Measurements from ENCODE around the gene PHLPP2.
"Not testable (repeated sequence)": the region's sequence is repeated elsewhere in the genome, so short reads cannot be mapped to it uniquely, and the experiment has no call there.

The PHLPP2 gene

GRCh38 chr16:71698491-71698890, 26.0 kb downstream of the PHLPP2 start:
- H3K36me3 Mint-ChIP-seq = peaks cover 6% of the 10 kb centered on the region
- H3K27me3 Mint-ChIP-seq = no peaks in the 10 kb centered on the region
- H3K27ac Mint-ChIP-seq = no peak overlapping the region
- no peak overlapping the region for H3K4me3 Mint-ChIP-seq
- H3K9me3 Mint-ChIP-seq = no peaks in the 10 kb centered on the region
- peaks cover 5% of the 10 kb centered on the region for H3K4me1 Mint-ChIP-seq

- Mint-ChIP-seq H3K4me1 (peaks cover 5% of the 10 kb centered on the region), H3K4me3 (no peak overlapping the region), H3K27me3 (no peaks in the 10 kb centered on the region), H3K9me3 (no peaks in the 10 kb centered on the region), H3K36me3 (peaks cover 5% of the 10 kb centered on the region), H3K27ac (no peak overlapping the region)
Observed at GRCh38 chr16:71693164-71693563, 31.3 kb downstream of the PHLPP2 start.

- no peaks in the 10 kb centered on the region for H3K27me3 Mint-ChIP-seq
- H3K9me3 Mint-ChIP-seq = no peaks in the 10 kb centered on the region
- no peaks in the 10 kb centered on the region for H3K4me1 Mint-ChIP-seq
- peaks cover 13% of the 10 kb centered on the region for H3K36me3 Mint-ChIP-seq
- no peak overlapping the region for H3K4me3 Mint-ChIP-seq
- no peak overlapping the region for H3K27ac Mint-ChIP-seq
Observed at GRCh38 chr16:71689901-71690300, 34.6 kb downstream of the PHLPP2 start.

- Mint-ChIP-seq H3K9me3 (no peaks in the 10 kb centered on the region), H3K36me3 (peaks cover 23% of the 10 kb centered on the region), H3K27me3 (no peaks in the 10 kb centered on the region), H3K4me1 (no peaks in the 10 kb centered on the region), H3K4me3 (no peak overlapping the region), H3K27ac (no peak overlapping the region)
Observed at GRCh38 chr16:71687861-71688260, 36.6 kb downstream of the PHLPP2 start.

- H3K27ac Mint-ChIP-seq, H3K4me3 Mint-ChIP-seq, H3K4me1 Mint-ChIP-seq, H3K9me3 Mint-ChIP-seq, H3K27me3 Mint-ChIP-seq: not testable (repeated sequence)
- peaks cover 36% of the 10 kb centered on the region for H3K36me3 Mint-ChIP-seq
Observed at GRCh38 chr16:71684280-71684679, 40.2 kb downstream of the PHLPP2 start.

- Mint-ChIP-seq H3K27ac (no peak overlapping the region), H3K27me3 (no peaks in the 10 kb centered on the region), H3K4me1 (no peaks in the 10 kb centered on the region), H3K9me3 (no peaks in the 10 kb centered on the region), H3K4me3 (no peak overlapping the region), H3K36me3 (peaks cover 25% of the 10 kb centered on the region)
Observed at GRCh38 chr16:71681360-71681759, 43.1 kb downstream of the PHLPP2 start.

GRCh38 chr16:71676236-71676635, 48.3 kb downstream of the PHLPP2 start:
- H3K4me1 Mint-ChIP-seq = no peaks in the 10 kb centered on the region
- H3K36me3 Mint-ChIP-seq = peaks cover 13% of the 10 kb centered on the region
- no peaks in the 10 kb centered on the region for H3K9me3 Mint-ChIP-seq
- no peak overlapping the region for H3K27ac Mint-ChIP-seq
- H3K4me3 Mint-ChIP-seq = no peak overlapping the region
- H3K27me3 Mint-ChIP-seq = no peaks in the 10 kb centered on the region

GRCh38 chr16:71675380-71675779, 49.1 kb downstream of the PHLPP2 start:
- Mint-ChIP-seq H3K4me3 (no peak overlapping the region), H3K27me3 (no peaks in the 10 kb centered on the region), H3K36me3 (peaks cover 10% of the 10 kb centered on the region), H3K9me3 (no peaks in the 10 kb centered on the region), H3K27ac (no peak overlapping the region), H3K4me1 (no peaks in the 10 kb centered on the region)

GRCh38 chr16:71674229-71674628, 50.3 kb downstream of the PHLPP2 start:
- no peak overlapping the region for H3K27ac Mint-ChIP-seq
- H3K4me3 Mint-ChIP-seq = no peak overlapping the region
- no peaks in the 10 kb centered on the region for H3K27me3 Mint-ChIP-seq
- H3K36me3 Mint-ChIP-seq = peaks cover 13% of the 10 kb centered on the region
- no peaks in the 10 kb centered on the region for H3K4me1 Mint-ChIP-seq
- no peaks in the 10 kb centered on the region for H3K9me3 Mint-ChIP-seq

- Mint-ChIP-seq H3K36me3 (peaks cover 13% of the 10 kb centered on the region), H3K4me3 (no peak overlapping the region), H3K9me3 (no peaks in the 10 kb centered on the region), H3K4me1 (no peaks in the 10 kb centered on the region), H3K27ac (no peak overlapping the region), H3K27me3 (no peaks in the 10 kb centered on the region)
Observed at GRCh38 chr16:71673582-71673973, 50.9 kb downstream of the PHLPP2 start.

- Mint-ChIP-seq H3K4me3 (no peak overlapping the region), H3K9me3 (no peaks in the 10 kb centered on the region), H3K27ac (no peak overlapping the region), H3K27me3 (no peaks in the 10 kb centered on the region), H3K36me3 (peaks cover 13% of the 10 kb centered on the region), H3K4me1 (no peaks in the 10 kb centered on the region)
Observed at GRCh38 chr16:71672803-71673581, 51.5 kb downstream of the PHLPP2 start.

- Mint-ChIP-seq H3K36me3 (peaks cover 13% of the 10 kb centered on the region), H3K27me3 (no peaks in the 10 kb centered on the region), H3K4me3 (no peak overlapping the region), H3K27ac (no peak overlapping the region), H3K4me1 (no peaks in the 10 kb centered on the region), H3K9me3 (no peaks in the 10 kb centered on the region)
Observed at GRCh38 chr16:71672125-71672524, 52.4 kb downstream of the PHLPP2 start.

GRCh38 chr16:71671165-71671564, 53.3 kb downstream of the PHLPP2 start:
- no peaks in the 10 kb centered on the region for H3K9me3 Mint-ChIP-seq
- peaks cover 19% of the 10 kb centered on the region for H3K36me3 Mint-ChIP-seq
- no peaks in the 10 kb centered on the region for H3K4me1 Mint-ChIP-seq
- no peak overlapping the region for H3K27ac Mint-ChIP-seq
- H3K4me3 Mint-ChIP-seq = no peak overlapping the region
- H3K27me3 Mint-ChIP-seq = no peaks in the 10 kb centered on the region

GRCh38 chr16:71670537-71670936, 54.0 kb downstream of the PHLPP2 start:
- Mint-ChIP-seq H3K4me1 (no peaks in the 10 kb centered on the region), H3K9me3 (no peaks in the 10 kb centered on the region), H3K27me3 (no peaks in the 10 kb centered on the region), H3K27ac (no peak overlapping the region), H3K4me3 (no peak overlapping the region), H3K36me3 (peaks cover 21% of the 10 kb centered on the region)

- Mint-ChIP-seq H3K4me3 (no peak overlapping the region), H3K9me3 (no peaks in the 10 kb centered on the region), H3K36me3 (peaks cover 21% of the 10 kb centered on the region), H3K4me1 (no peaks in the 10 kb centered on the region), H3K27me3 (no peaks in the 10 kb centered on the region), H3K27ac (no peak overlapping the region)
Observed at GRCh38 chr16:71669926-71670536, 54.5 kb downstream of the PHLPP2 start.

- Mint-ChIP-seq H3K36me3 (peaks cover 24% of the 10 kb centered on the region), H3K27me3 (no peaks in the 10 kb centered on the region), H3K9me3 (no peaks in the 10 kb centered on the region), H3K27ac (no peak overlapping the region), H3K4me3 (no peak overlapping the region), H3K4me1 (no peaks in the 10 kb centered on the region)
Observed at GRCh38 chr16:71666928-71667707, 57.4 kb downstream of the PHLPP2 start.
